Activated naive CD4-positive, alpha-beta T cell treated with Interleukin-2 at 50 U/mL for 16 hours (primary cell): ENCODE data around the gene STK11.

Experiments used
- DNase-seq: peaks from one replicate; pipeline ENCODE4 v3.0.0-alpha.2; 2020

Gene STK11

DNA sequence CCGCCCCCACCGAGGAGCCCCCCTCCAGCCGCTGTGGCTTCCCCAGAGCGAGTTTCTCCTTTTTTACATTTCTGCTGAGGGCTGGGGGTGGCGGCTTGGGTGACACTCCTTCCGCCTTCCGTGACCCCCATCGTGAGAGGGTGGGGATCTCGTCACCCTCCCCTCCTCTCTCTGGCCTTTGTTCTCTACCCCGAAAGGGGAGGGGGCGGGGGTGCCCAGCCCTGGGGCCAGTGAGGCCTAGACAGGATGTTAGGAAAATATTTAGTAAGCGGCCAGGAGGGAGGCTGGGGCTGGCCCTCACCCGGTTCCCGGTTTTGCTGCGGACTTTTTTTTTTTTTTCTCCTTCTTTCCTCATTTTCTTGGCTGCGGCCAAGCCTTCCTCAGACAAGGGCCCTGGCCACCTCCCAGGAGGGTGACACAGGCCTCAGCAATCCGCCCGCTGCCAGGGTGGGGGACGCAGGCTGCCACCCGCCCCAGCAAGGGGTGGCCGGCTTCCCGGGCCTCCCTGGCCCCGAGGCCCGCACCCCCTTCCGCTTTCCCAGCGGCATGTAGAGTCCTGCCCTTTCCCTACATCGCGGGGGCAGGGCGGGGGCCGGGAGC, 46.7 kb downstream of the STK11 start:
- DNase-seq: peak; percentile 59

DNA sequence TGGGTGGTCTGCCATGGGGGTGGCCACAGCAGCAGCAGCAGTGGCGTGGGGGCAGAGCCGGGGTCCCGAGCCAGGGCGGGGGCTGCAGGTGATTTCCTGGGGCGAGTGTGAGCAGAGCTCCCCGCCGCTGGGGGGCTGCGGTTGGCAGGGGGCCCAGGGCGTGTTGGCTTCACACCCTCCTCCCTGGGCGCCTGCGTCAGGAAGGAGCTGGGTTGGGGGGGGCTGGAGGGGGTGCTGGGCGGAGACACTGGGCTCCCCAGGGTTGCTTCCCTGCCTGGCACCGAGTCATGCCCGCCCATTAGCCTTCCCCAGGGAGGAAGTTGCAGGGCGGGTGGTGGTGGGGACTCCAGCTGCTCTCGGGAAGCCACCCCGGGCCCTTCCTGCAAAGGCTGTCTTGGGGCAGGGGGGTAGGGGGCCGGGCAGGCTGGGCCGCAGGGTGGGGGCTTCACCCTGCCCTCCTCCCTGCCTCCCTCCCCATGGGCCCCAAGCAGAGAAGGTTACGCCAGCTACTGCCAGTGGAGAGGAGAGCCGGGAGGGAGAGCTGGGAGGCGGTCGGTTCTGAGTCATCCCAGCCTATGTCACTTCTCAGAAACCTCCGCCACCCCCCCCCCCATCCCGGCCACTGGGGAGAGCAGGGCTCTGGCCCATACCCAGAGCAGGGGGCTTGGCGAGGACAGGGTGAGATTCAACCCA, 47.4 kb downstream of the STK11 start:
- peak; percentile 70 for DNase-seq

DNA sequence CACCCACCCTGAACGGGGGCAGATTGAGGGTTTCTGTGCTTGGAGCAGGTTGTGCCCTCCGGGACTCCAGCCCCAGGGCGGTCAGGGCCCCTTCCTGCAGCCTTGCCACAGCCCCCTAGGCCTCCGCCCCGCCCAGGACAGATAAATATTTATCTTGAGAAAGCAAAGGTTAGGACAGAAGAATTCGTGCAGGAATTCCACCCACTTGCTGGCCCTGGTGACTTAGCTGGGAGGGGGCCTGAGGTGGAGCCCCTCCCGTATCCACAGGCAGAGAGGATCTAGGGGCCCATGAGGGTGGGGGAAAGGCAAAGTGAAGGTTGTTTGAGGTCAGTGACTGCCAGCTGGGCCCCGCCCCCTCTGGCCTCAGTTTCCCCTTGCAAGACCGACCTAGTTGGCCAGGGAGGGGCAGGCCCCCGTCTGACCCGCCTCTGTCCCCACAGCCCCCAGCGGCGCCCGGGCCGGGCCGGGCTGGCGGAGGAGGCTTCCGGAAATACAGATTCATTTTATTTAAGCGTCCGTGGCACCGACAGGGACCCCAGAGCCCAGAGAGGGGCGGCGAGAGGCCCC, 48.0 kb downstream of the STK11 start:
- no peak for DNase-seq

- DNase-seq: no peak
These were observed 48.5 kb downstream of the STK11 start for GRCh38 chr19:1254081-1254527.

DNA sequence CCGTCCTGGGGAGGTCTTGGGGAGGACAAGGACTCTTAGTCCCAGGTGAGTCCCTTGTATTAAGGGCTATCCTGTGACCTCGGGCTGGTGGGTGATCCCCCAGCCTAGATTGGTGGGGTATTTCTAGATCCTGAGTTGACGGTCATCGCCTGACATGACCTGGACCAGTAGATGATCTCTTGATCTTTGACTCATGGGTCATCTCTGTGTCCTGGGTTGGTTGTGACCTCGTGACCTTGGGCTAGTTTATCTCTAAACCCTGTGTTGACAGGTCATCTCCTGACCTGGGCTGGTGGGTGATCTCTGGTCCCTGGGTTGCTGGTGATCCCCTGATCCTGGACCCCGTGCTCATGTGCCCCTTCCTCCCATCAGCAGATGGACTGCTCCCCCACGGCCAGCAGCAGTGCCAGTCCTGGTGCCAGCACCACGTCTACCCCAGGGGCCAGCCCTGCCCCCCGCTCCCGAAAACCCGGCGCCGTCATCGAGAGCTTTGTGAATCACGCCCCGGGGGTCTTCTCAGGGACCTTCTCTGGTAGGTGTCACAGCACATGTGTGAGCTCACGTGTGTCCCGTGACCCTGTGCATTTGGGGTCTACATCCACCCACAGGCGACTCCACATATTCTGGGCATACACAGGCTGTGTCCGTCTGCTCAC, 49.1 kb downstream of the STK11 start:
- no peak for DNase-seq

DNA sequence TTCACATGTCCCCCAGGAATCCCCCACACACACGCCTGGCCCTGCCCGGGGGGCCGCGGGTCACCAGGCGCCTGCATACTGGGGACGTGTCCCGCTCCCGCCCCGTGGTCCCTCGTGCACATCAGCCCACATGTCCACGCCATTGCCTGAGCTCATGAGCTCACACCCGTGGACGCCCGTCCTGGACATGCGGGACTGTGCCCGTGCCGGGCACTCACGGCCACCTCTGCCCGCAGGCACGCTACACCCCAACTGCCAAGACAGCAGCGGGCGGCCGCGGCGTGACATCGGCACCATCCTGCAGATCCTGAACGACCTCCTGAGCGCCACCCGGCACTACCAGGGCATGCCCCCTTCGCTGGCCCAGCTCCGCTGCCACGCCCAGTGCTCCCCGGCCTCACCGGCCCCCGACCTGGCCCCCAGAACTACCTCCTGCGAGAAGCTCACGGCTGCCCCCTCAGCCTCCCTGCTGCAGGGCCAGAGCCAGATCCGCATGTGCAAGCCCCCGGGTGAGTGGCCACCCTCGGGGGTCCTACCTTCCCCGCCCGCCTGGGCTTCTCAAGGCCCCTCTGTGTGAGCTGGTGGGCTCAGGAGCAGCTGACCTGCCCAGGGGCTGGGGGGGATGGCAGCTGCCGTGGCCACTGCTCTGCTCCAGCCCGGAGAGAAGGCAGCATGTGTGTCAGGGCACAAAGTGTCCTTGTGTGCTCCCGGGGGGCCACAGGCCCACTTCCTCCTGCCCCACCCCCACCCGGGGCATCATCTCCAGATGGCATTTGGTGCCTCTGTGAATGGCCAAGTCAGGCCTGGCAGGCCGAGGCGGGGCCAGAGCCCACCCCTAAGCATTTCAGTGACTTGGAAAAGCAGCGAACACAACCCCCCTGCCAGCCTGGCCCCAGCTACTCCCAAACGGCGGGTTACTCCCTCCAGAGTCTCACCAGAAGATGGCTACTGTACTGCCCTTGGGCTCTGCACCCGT, 49.9 kb downstream of the STK11 start:
- DNase-seq: no peak

- no peak for DNase-seq
These were observed 51.3 kb downstream of the STK11 start for GRCh38 chr19:1256646-1257474.

DNA sequence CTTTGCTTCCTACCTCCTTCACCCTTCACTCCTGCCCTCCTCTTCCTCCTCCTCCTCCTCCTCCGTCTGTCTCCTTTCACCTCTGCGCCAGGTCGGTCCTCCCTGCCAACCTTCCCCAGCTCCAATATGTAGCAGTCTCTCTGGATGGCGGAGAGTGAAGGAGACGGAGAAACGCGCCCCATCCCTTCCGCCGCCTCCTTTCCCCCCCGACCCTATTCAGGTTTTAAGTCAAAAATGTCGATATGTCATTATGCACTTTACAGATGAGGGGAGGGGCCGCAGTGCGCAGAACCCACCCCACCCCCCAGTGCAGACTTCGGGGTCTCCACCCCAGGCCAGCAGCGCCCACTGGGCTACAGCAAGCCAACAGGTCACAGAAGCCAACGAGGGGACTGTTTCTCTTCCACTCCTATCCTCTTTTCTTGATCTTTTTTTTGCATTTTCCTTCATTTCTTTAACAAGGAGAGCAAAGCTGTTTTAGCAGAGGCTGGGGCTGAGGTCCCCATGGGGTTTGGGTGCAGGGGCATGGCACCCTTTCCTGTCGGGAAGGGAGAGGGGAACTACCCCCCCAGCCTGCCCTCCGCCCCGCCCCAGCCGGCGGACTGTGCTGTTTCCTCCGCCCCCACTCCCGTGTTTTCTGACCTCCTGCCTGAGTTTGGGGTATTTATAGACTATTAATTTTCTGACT, 52.0 kb downstream of the STK11 start:
- no peak for DNase-seq

- DNase-seq: no peak
These were observed 52.5 kb downstream of the STK11 start for GRCh38 chr19:1258163-1258492.

DNA sequence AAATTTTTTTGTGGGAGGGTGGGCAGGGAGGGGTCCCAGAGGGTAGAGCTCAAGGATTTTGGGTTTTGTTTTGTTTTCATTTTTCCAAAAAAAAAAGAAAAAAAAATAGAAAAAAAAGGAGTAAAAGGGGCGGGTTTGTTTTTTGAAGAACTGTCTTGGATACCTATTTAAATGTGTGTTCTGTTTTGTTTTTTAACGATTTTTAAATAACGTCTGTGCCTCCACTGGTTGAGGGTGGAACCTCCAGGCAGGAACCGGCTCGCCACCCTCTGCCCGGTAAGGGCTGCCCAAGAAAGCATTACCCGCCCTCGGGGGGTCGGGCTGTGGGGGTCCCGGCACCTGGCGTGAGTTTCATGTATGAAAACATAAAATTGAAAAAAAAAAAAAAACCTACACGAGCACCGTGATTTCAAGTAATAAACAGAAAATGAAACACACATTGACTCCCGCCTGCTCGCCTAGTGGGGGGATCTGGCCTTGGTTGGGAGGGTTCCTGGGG, 53.2 kb downstream of the STK11 start:
- DNase-seq: no peak

DNA sequence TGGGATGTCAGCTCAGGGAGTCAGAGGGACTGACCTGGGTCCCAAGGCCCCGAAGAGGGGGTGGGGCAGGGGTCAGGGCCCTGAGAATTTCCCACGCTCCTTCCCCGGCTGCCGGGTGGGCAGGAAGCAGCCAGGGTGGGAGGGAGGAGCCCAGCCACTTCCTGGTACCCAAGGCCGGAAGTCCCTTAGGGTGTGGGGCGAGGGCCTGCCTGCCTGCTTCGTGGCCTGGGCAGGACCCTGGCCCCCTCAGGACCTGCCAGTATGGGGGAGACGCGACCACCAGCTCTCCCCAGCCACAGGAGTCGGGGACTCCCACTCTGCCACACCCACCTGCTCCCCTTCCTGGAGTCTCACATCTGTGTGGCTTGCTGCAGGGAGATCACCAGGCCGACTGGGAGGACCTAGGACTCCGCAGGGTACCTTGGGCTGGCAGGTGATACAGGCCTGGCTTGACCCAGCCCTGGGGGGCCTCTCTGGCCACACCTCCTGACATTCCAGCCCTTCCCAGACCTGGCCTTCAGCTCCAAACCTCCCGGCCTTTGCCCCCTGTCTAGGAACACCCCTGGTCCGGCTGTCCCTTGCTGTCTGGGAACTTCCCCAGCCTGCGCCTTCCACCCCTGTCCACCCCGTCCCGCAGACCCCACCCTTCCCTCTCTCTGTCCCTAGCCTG, 53.8 kb downstream of the STK11 start:
- DNase-seq: peak; percentile 73

DNA sequence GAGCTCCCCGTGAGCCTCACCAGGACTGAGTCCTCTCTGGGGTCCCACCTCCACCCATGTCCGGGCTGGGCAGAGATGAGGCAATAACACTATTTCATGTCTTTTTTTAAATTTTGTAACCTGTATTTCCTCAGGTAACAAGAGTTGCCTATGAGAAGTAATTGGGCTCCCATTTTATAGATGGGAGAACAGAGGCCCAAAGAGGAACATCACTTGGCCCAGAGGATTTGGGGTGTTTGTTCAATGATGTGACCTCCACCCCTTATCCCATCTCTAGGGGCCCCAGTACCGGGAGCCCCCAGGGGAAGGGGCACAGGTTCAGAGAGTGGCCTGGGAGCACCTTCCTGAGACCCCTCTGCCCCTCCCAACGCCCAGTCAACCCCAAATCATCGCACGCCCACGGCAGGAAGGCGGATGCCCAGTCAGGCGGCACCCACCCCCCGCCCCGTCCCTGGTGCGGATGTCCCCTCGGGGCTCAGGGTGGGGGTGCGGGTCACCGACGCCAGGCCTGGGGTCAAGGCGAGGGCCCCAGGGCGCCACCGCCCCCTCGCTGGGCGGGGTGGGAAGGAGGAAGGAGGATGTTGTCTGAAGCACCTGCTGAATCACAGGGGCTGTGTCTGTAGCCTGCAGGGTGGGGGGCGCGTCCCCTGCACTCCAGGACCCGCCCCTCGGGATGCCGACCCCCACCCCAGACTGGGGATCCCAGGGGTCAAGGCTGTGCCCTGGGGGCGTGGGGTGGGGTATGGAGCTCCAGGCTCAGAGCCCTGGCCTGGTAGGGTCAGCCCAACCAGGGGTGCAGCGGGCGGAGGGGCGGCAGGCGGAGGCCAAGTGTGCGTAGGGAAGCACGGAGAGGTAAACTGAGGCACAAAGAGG, 54.5 kb downstream of the STK11 start:
- peak; percentile 58 for DNase-seq

- peak; percentile 97 for DNase-seq
These were observed 55.4 kb downstream of the STK11 start for GRCh38 chr19:1260749-1261537.

DNA sequence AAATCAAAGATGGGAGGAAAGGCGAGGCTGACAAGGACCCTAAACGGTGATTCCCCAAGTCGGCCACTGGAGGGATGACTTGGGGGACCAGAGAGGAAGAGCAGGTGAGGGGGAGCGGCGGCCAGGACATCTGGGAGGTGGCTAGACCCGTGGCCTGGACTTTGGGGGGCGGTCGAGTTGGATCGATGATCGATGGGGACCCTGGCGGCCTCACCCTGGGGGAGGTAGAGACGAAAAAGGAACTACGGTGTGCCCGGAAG, 55.9 kb downstream of the STK11 start:
- no peak for DNase-seq

GRCh38 chr19:1261798-1262622, 56.4 kb downstream of the STK11 start:
- peak; percentile 40 for DNase-seq

DNA sequence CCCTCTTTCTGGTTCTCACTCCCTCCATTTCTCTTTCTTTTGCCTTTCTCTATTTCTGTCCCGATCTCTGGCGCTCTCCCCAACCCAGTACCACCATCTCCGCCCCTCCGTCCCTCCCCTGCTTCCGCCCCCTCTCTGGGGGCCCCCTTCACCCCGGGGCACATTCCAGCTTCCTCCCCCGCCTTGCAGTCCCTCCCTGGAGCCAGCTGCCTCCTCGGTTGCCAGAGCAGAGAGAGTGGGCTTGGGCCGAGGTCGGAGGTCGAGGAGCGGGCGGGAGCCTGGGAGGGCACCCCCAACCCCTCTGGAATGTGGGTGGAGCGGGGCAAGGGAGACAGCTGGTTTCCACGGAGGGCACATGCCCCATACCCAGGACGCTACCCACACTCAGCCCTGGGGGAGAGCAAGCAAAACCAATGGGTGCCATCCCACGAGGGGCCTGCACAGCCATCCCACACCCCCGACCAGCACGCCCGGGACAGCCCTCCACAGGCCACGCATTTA, 57.1 kb downstream of the STK11 start:
- DNase-seq: no peak

- no peak for DNase-seq
These were observed 57.6 kb downstream of the STK11 start for GRCh38 chr19:1263188-1263587.
